Raji (cell line): Measurements from ENCODE around the gene ENDOV.

Experiments used
- POLR2A ChIP-seq: IDR thresholded peaks from 2 replicates; pipeline ENCODE4 v1.6.1; 2011; ENCODE audit warnings: low read depth, low read length, control low read depth; ENCODE audit not compliant: insufficient read depth

ENDOV gene

DNA sequence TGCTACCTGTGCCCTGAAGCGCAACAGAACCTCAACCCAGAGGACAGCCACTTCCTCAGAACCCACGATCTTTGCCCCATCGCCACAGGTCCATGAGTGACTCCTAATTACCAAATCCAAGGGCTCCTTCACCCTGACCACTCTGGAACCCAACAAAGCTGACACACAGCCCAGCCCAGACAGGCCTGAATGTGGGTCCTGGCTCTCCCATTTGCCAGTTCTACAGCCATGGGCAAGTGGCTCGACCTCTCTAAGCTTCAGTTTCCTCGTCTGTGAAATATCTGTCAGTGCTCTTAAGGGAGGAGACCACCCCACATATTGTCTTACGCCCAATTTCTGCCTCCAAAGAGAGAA lies 18.0 kb upstream of the ENDOV start:
- TF ChIP-seq POLR2A, result no peak

- no peak for TF ChIP-seq POLR2A
Observed at GRCh38 chr17:80397686-80398085, 17.3 kb upstream of the ENDOV start.

- TF ChIP-seq POLR2A, result no peak
Observed at GRCh38 chr17:80402959-80403358, 12.0 kb upstream of the ENDOV start.

- TF ChIP-seq POLR2A, result no peak
Observed at GRCh38 chr17:80406146-80406545, 8.8 kb upstream of the ENDOV start.

GRCh38 chr17:80408872-80409271 lies 6.1 kb upstream of the ENDOV start:
- no peak for TF ChIP-seq POLR2A

DNA sequence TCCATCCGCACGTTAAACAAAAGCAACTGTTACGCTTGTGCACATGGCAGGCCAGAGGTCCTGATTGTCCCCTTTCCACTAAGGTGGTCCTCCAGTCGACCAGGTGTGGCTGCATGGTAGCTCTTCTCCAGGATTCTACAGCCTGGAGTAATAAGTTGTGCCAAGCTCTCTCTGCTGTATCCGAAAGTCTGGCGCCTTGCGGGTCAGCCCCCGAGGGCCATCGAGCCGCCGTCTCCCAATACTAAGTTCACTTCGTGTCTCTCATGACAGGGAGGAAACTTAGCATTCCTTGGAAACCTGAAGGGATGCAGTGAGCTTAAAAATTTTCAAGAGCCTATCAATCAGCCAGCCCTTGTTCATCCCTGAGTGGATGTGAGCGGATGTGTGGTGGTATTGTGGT lies 5.3 kb upstream of the ENDOV start:
- no peak for TF ChIP-seq POLR2A

DNA sequence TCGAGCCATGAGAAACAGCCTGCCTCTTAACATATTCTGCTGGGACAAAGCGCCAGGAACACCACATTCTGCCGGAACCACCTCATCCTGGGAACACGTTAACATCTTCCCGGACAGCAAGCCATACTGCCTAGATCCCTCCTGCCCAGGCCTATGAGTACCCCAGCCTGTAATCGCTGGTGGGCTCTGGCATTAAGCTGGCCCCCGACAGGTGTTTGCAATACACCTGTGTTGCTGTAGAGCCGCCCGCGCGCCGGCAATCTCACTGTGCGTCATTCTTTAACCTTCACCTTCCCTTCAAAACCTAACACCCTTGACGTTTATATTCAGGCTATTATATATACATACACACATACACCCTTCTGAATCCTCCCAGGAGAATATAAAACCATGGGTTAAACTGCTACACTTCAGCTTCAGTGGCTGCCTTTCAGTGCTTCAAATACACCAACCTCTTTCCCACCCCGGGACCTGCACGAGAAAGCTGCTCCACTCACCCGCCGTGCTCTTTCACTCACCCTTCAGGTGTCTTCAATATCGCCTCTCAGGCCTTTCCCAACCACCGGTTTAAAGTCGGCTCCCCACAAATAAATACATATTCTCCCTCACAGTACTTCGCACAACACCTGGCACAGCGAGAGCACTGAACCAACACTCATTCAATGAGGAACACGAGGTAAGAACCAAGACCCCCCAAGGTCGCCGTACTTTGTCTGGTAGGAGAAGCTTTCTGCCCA lies 1.0 kb upstream of the ENDOV start:
- no peak for TF ChIP-seq POLR2A

GRCh38 chr17:80414508-80414802 lies 512 bp upstream of the ENDOV start:
- TF ChIP-seq POLR2A, result no peak

DNA sequence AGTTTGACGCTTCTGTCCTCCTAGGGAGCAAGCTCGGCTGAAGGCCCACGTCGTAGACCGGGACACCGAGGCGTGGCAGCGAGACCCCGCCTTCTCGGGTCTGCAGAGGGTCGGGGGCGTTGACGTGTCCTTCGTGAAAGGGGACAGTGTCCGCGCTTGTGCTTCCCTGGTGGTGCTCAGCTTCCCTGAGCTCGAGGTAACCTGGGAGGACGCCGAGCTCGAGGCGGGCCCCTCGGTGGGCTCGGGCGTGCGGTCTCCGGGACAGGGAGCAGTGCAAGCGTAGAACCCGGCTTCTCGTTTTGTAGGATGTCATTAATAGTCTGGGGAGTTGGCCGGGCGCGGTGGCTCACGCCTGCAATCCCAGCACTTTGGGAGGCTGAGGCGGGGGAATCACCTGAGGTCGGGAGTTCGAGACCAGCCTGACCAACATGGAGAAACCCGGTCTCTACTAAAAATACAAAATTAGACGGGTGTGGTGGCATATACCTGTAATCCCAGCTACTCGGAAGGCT lies 715 bp downstream of the ENDOV start:
- TF ChIP-seq POLR2A, result no peak

- TF ChIP-seq POLR2A, result no peak
Observed at GRCh38 chr17:80416260-80416939, 1.4 kb downstream of the ENDOV start.

GRCh38 chr17:80416940-80417293 lies 1.9 kb downstream of the ENDOV start:
- no peak for TF ChIP-seq POLR2A

GRCh38 chr17:80418589-80418988 lies 3.6 kb downstream of the ENDOV start:
- no peak for TF ChIP-seq POLR2A

GRCh38 chr17:80419255-80419654 lies 4.3 kb downstream of the ENDOV start:
- TF ChIP-seq POLR2A, result no peak

GRCh38 chr17:80421381-80422090 lies 6.6 kb downstream of the ENDOV start:
- TF ChIP-seq POLR2A, result no peak

- TF ChIP-seq POLR2A, result no peak
Observed at GRCh38 chr17:80422276-80422675, 7.3 kb downstream of the ENDOV start.

DNA sequence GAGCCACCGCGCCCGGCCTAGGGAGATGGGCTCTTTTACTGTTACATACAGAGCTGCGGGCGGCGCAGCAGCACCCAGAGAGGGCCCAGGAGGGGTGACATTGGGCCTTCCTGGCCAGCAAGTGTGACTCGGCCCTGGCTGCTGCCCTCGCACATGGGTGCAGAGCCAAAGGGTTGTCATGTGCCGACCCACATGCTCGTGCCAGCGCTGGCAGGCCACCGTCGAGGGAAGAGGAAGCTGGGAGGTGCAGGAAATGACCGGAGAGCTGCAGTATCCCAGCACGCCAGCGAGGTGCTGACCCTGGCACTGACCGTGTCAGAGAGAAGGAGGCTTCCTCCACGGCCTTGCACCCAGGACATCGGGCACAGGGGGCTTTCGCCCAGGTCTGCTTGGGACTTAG lies 8.0 kb downstream of the ENDOV start:
- TF ChIP-seq POLR2A, result no peak
